Omental fat pad (tissue), 4 donors: ENCODE measurements around the gene LPCAT1. TPM values are rescaled to one million over a fixed set of nuclear protein-coding genes. Genes with fewer than 3 reads are reported as not detected.

Source experiments
- ATAC-seq: fragments of 150-250 bp; one replicate; pipeline ENCODE4 v1.9.1; 2016; ENCODE audit warnings: mild to moderate bottlenecking, moderate library complexity; ENCODE audit not compliant: low FRiP score
- DNase-seq: peaks from one replicate; pipeline ENCODE4 v3.0.0-alpha.2; 2019; ENCODE audit warnings: low spot score
- total RNA-seq, 4 donors: library from RNA; depleted of rRNA; stranded (reverse); fragments of >200 nt; gene quantifications; one replicate each; pipeline ENCODE4 v1.1.0, GENCODE V29; 2016
- TF ChIP-seq, protein P1 (sequence below), 3 donors: fragments of 450-650 bp; IDR thresholded peaks; one replicate each; pipeline ENCODE4 v1.5.1; 2016 to 2017; ENCODE audit warnings: antibody characterized with exemption in 3 of 3, mild to moderate bottlenecking in 3 of 3, moderate library complexity in 2 of 3

Gene LPCAT1
- total RNA-seq, 4 donors from 2014 or later: 22.3 to 37.1 (median 34.5) TPM

DNA sequence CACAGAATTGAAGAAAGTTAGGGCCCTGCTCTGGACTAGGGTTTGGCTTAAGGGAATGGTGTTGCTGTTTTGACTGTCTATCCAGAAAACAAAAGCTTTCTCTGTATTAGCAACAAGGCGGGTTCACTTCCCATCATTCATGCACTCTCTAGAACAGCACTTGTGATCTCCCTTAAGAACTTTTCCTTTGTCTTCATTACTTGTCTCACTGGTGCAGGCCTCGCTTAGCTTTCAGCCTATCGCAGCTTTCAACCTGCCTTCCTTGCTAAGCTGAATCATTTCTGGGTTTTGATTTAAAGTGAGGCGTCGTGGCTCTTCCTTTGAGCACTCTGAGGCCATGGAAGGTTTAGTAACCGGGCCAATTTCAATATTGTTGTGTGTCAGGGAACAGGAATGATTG lies 35.2 kb upstream of the LPCAT1 start:
- TF ChIP-seq, protein P1, sequence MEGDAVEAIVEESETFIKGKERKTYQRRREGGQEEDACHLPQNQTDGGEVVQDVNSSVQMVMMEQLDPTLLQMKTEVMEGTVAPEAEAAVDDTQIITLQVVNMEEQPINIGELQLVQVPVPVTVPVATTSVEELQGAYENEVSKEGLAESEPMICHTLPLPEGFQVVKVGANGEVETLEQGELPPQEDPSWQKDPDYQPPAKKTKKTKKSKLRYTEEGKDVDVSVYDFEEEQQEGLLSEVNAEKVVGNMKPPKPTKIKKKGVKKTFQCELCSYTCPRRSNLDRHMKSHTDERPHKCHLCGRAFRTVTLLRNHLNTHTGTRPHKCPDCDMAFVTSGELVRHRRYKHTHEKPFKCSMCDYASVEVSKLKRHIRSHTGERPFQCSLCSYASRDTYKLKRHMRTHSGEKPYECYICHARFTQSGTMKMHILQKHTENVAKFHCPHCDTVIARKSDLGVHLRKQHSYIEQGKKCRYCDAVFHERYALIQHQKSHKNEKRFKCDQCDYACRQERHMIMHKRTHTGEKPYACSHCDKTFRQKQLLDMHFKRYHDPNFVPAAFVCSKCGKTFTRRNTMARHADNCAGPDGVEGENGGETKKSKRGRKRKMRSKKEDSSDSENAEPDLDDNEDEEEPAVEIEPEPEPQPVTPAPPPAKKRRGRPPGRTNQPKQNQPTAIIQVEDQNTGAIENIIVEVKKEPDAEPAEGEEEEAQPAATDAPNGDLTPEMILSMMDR (IDR thresholded peaks at IDR 0.05): no peak

DNA sequence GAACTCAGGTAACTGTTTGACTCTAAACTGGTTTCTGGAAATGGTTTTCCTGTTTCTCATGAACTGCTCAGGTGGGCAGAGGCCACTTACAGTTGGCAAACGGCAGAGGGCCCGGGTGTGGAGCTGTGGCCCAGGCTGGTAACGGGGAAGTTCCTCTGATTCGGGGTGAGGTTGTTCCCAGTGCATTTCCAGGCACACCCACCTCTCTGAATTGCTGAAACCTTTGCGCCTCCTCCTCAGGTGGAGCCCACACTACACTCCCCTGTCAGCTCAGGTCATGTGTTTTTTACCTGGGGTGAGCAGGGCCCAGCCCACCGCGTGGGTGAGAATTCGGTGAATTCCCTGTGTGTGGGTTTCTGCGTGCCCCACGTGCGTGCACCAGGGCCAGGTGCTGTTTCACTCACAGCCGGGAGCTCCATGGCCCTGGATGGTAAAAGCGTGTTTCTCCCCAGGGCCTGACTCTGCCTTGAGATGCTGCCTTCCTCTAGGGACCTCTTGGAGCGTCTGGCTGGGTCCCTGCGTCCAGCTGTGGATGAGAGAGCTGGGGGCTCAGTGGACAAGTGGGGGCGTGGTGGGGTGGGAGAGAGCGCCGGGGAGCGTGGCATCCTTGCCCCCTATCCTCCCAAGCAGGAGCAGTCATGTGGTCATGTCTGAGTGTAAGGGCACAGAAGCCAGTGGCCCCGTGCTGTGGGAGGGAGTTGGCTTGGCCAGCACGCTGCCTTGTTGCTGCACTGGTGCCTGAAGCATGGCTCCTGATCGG lies 33.5 kb upstream of the LPCAT1 start:
- TF ChIP-seq, protein P1 (IDR thresholded peaks at IDR 0.05): no peak
- no peak for DNase-seq
- no peak for ATAC-seq

More for the DNA sequence above, 35.2 kb upstream of the LPCAT1 start:
- ATAC-seq (no peak), DNase-seq (no peak)

DNA sequence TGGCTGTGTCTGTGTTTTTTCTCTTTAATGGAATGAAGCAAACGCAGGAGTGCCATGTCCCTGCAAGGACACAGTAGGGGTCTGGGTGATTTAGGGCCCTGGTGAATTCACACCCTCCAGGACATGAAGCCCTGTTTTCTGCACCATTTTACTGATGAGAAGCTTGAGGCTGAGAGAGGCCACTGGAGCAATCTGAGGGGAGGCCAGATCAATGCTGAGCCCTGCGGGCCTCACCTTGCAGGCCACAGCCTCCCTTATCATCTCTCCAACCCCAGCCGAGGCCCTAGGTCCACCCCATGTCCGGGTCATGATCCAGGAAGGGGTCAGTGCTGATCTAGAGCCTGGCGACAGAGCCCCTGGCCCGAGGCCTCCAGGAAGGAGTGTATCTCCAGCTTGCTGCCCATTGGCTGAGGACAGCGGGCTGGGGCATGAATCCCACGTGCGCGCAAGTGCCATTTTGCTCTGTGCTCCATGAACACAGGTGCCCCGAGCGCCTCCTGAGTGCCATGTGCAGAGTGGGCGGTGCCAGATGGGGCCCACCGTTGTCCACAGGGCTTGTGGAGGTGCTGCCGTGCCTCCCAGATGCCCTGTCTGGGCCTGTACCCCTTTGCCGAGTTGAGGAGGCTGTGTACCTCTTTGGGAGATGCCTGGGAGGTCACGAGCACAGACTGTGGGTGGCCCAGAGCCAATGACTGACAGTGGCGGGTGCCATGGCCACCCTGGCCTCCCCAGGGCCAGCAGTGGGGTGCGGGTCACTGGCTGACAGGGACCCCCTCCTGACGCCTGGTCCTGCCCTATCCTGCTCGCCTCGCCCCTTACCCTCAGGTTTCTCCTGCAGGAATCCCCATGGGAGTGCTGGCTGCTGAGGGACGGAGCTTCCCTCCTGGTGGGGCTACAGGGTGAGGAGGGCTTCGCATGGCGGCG lies 32.3 kb upstream of the LPCAT1 start:
- DNase-seq: no peak
- no peak for ATAC-seq
- TF ChIP-seq, protein P1 (IDR thresholded peaks at IDR 0.05): no peak

DNA sequence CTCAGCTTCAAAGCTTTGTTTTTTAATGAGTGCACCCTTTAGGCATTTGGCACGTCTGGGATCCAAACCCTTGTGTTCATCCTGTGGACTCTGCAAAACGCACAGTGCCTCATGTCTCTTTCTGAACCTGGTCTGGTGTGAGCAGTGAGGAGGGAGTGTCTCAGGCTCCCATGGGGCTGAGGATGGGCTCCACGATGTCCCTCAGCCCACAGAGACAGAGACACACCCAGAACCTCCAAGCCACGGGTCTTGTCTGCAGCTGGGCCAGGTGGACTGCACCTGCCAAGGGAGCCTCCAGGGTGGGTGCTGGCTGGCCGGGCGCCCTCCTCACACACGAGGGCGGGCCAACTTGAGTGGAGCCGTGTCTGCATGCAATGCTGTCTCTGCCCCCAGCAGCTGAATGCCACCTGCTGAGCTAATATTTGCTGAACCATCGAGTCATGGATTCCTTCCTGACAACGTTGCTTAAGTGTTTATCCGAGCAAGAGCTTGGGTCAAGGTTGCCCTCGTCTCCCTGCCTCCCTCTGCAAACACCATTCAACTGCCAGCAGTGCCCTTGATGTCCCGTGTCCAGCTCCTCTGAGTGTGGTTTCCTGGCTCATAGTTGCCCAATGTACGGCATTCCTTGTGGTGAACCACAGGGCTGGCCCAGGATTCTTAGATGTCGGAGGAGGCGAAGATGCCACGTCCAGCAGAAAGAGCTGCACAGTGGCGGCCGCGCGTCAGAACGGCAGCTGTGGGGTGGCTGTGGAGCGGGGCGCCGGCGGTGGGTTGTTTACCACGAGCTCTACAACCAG lies 31.4 kb upstream of the LPCAT1 start:
- TF ChIP-seq, protein P1 (IDR thresholded peaks at IDR 0.05): no peak
- no peak for ATAC-seq
- no peak for DNase-seq

DNA sequence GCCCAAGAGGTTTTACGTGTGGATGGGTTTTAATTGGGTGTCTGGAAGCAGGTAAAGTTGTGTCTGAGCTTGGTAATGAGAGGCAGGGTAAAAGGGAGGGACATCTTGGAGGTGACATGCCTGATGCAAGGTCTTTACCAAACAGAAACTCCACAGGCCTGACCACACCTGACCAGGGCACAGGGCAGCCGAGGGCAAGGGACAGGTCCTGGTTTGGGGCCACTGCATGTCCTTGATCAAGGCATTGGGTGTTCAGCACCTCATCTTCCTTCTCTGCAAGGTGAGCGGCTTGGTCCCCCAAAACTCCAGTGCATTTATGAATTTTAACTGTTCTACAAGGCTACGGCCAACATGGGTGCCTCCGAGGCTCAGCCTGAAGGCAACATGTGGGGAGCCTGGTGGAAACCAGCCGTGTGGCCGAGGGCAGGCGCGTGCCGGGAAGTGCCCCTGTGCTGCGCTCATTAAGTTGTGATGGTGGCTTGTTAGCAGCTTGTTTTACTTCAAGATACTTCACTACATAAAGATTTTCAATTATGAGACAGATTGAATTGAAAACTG lies 30.7 kb upstream of the LPCAT1 start:
- DNase-seq (no peak), ATAC-seq (no peak)
- TF ChIP-seq, protein P1 (IDR thresholded peaks at IDR 0.05): no peak
